GM12875 (cell line): ENCODE measurements around the gene STEAP2.

Experiments
- H3K4me3 ChIP-seq: one replicate; pipeline ENCODE4 v1.5.1; 2011; ENCODE audit warnings: low read depth, low read length, control low read depth
- CTCF ChIP-seq: IDR thresholded peaks from 2 replicates; pipeline ENCODE4 v1.5.1; 2011; ENCODE audit warnings: low read depth, mild to moderate bottlenecking, control low read depth, inconsistent platforms, low read length, moderate library complexity, borderline replicate concordance; ENCODE audit not compliant: insufficient read depth

Gene STEAP2

GRCh38 chr7:90211391-90212148, at the start of gene STEAP2:
Gene STEAP2, plus strand, starts transcription at chr7:90211740. Its CDS starts 13,343 bp downstream, at chr7:90225083.
- H3K4me3 ChIP-seq = peak within 1 kb of the TSS; percentile 15
- TF ChIP-seq CTCF = peak; percentile 71

- H3K4me3 ChIP-seq = no peak overlapping the region
- no peak for TF ChIP-seq CTCF
Observed at GRCh38 chr7:90163534-90163933, 48.0 kb upstream of the STEAP2 start.

- TF ChIP-seq CTCF = no peak
- no peak overlapping the region for H3K4me3 ChIP-seq
Observed at GRCh38 chr7:90165724-90166123, 45.8 kb upstream of the STEAP2 start.

GRCh38 chr7:90166153-90166552, 45.4 kb upstream of the STEAP2 start:
- no peak for TF ChIP-seq CTCF
- H3K4me3 ChIP-seq = no peak overlapping the region

- no peak overlapping the region for H3K4me3 ChIP-seq
- no peak for TF ChIP-seq CTCF
Observed at GRCh38 chr7:90167361-90167760, 44.2 kb upstream of the STEAP2 start.

- TF ChIP-seq CTCF = no peak
- H3K4me3 ChIP-seq = no peak overlapping the region
Observed at GRCh38 chr7:90169891-90170290, 41.6 kb upstream of the STEAP2 start.

GRCh38 chr7:90172121-90172520, 39.4 kb upstream of the STEAP2 start:
- TF ChIP-seq CTCF = no peak
- H3K4me3 ChIP-seq = no peak overlapping the region
